ENCODE results near the gene WT1. TPM values are rescaled to one million over a fixed set of nuclear protein-coding genes. Genes with fewer than 3 reads are reported as not detected.

WT1 gene
- total and polyA plus RNA-seq, 4 donors, result 0.05 to 0.06 TPM; not detected in 2

DNA sequence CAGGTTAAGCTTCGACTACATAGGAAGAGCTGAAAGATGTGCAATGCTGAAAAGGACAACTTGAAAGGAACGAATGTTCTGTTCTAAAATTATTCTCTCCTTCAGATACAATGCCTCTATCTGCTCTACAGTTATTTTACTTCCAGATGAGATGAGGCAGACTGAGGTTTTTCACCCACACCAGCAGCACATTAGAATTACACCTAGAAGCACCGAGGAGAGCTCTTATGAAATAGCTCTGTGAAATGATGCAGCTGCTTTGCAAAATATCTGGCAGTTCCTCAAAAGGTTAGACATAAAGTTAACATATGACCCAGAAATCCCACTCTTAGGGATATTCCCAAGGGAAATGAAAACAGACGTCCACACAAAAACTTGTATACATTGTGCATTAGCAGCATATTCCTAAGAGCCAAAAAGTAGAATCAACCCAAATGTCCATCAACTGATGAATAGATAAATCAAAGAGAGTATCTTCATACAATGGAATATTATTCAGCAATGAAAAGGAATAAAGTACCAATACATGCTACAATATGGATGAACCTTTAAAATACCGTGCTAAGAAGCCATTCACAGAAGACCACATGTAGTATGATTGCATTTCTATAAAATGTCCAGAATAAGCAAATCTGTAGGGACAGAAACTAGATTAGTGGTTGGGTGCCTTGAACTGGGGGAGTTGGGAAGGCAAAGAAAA lies 34.5 kb downstream of the WT1 start:
- H3K4me1 ChIP-seq (ENCODE audit: control insufficient read depth in 4 of 4, insufficient read depth in 4 of 4, low read length in 3 of 4), result no peaks in the 10 kb centered on the region
- 74% methylated on average over 5 of the region's 5 CpGs for WGBS
- H3K27me3 ChIP-seq (ENCODE audit: control insufficient read depth in 4 of 4, insufficient read depth in 4 of 4, low read length in 3 of 4), result peaks cover 0 to 22% (median 1%) of the 10 kb centered on the region in 4 donors
- H3K27ac ChIP-seq (ENCODE audit: low read depth in 1 of 2, low read length in 2 of 2), result no peak overlapping the region
- no peak for TF ChIP-seq GABPA (IDR thresholded peaks at IDR 0.05 in 1 of 2, conservative IDR thresholded peaks at IDR 0.05 in 1 of 2)
- H3K4me3 ChIP-seq (ENCODE audit: low read depth in 1 of 3, low read length in 3 of 3), result no peak overlapping the region
- no peaks in the 10 kb centered on the region for H3K9me3 ChIP-seq (ENCODE audit: control insufficient read depth in 4 of 4, low read length in 3 of 4)
- no peak for DNase-seq (ENCODE audit: low spot score)
- H3K9ac ChIP-seq (ENCODE audit: low read depth in 1 of 2, low read length in 2 of 2), result no peak overlapping the region
- H3K36me3 ChIP-seq (ENCODE audit: control insufficient read depth in 4 of 4, insufficient read depth in 3 of 4, low read depth in 1 of 4, low read length in 3 of 4), result no peaks in the 10 kb centered on the region

DNA sequence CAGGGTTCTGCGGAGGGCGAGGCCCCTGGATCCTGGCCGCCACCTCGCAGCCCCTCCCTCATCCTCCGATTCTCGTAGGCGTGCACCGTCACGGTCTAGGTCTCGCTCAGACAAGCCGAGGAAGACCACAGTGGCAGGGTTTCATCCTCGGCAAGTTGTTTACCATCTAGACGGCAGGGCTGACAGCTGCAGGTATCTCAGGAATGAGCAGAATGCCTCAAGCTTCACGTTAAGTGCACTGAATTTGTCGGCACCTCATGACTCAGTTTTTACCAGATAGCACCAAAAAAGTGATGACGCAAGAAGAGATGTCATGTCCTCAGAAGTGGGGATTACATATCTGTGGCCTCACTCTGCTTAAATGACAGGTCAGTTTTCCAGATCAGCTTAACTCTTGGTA lies 35.1 kb downstream of the WT1 start:
- TF ChIP-seq SP1 (IDR thresholded peaks at IDR 0.05) (no peak), FOXA1 (IDR thresholded peaks at IDR 0.05) (no peak), REST (IDR thresholded peaks at IDR 0.05) (no peak), RAD21 (IDR thresholded peaks at IDR 0.05) (no peak), HNF4G (IDR thresholded peaks at IDR 0.05) (no peak), ATF3 (IDR thresholded peaks at IDR 0.05) (no peak), RXRA (IDR thresholded peaks at IDR 0.05) (no peak), HNF4A (conservative IDR thresholded peaks at IDR 0.05) (no peak), GABPA (IDR thresholded peaks at IDR 0.05 in 1 of 2, conservative IDR thresholded peaks at IDR 0.05 in 1 of 2) (no peak), YY1 (IDR thresholded peaks at IDR 0.05) (no peak), EGR1 (IDR thresholded peaks at IDR 0.05; ENCODE audit: low read depth in 2 of 2) (no peak)
- TF ChIP-seq, protein P1, sequence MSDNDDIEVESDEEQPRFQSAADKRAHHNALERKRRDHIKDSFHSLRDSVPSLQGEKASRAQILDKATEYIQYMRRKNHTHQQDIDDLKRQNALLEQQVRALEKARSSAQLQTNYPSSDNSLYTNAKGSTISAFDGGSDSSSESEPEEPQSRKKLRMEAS (IDR thresholded peaks at IDR 0.05), result no peak
- H3K27me3 ChIP-seq (ENCODE audit: control insufficient read depth in 4 of 4, insufficient read depth in 4 of 4, low read length in 3 of 4), result peaks cover 0 to 19% (median 1%) of the 10 kb centered on the region in 4 donors
- DNase-seq (ENCODE audit: low spot score), result no peak
- no peak overlapping the region for H3K4me3 ChIP-seq (ENCODE audit: low read depth in 1 of 3, low read length in 3 of 3)
- H3K36me3 ChIP-seq (ENCODE audit: control insufficient read depth in 4 of 4, insufficient read depth in 3 of 4, low read depth in 1 of 4, low read length in 3 of 4), result no peaks in the 10 kb centered on the region
- H3K27ac ChIP-seq (ENCODE audit: low read depth in 1 of 2, low read length in 2 of 2), result no peak overlapping the region
- H3K4me1 ChIP-seq (ENCODE audit: control insufficient read depth in 4 of 4, insufficient read depth in 4 of 4, low read length in 3 of 4), result no peaks in the 10 kb centered on the region
- H3K9ac ChIP-seq (ENCODE audit: low read depth in 1 of 2, low read length in 2 of 2), result no peak overlapping the region
- 29% methylated on average over 16 of the region's 16 CpGs for WGBS
- no peaks in the 10 kb centered on the region for H3K9me3 ChIP-seq (ENCODE audit: control insufficient read depth in 4 of 4, low read length in 3 of 4)

DNA sequence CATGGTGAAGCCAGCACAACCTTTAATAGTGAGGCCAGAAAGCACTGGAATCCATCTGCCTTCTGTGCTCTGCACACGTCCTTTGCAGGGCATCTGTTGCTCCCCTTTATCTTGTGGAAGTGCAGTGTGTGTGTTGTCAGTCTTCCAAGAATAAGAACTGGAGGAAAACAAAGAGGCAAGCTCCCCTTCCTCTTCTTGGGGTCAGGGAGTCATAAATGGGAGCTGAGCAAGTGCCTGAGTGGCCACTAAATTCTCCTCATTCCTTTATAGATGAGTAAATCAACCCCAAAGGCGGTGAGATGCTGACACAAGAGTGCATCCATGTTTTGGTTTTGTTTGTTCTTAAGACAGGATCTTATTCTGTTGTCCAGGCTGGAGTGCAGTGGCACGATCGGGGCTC lies 38.3 kb downstream of the WT1 start:
- 75% methylated on average over 4 of the region's 4 CpGs for WGBS
- Histone ChIP-seq H3K4me3 (ENCODE audit: low read depth in 1 of 3, low read length in 3 of 3) (no peak overlapping the region), H3K27ac (ENCODE audit: low read depth in 1 of 2, low read length in 2 of 2) (no peak overlapping the region), H3K9ac (ENCODE audit: low read depth in 1 of 2, low read length in 2 of 2) (no peak overlapping the region), H3K27me3 (ENCODE audit: control insufficient read depth in 4 of 4, insufficient read depth in 4 of 4, low read length in 3 of 4) (peaks cover 0 to 17% (median 1%) of the 10 kb centered on the region in 4 donors), H3K36me3 (ENCODE audit: control insufficient read depth in 4 of 4, insufficient read depth in 3 of 4, low read depth in 1 of 4, low read length in 3 of 4) (no peaks in the 10 kb centered on the region), H3K4me1 (ENCODE audit: control insufficient read depth in 4 of 4, insufficient read depth in 4 of 4, low read length in 3 of 4) (no peaks in the 10 kb centered on the region), H3K9me3 (ENCODE audit: control insufficient read depth in 4 of 4, low read length in 3 of 4) (no peaks in the 10 kb centered on the region)
- DNase-seq (ENCODE audit: low spot score), result no peak
- TF ChIP-seq GABPA (IDR thresholded peaks at IDR 0.05 in 1 of 2, conservative IDR thresholded peaks at IDR 0.05 in 1 of 2) (no peak), NR2F2 (IDR thresholded peaks at IDR 0.05) (no peak), JUND (IDR thresholded peaks at IDR 0.05) (no peak), REST (IDR thresholded peaks at IDR 0.05) (no peak), EGR1 (IDR thresholded peaks at IDR 0.05; ENCODE audit: low read depth in 2 of 2) (no peak), RAD21 (IDR thresholded peaks at IDR 0.05) (no peak), FOXA2 (IDR thresholded peaks at IDR 0.05) (no peak), FOXA1 (IDR thresholded peaks at IDR 0.05) (no peak), SP1 (IDR thresholded peaks at IDR 0.05) (no peak), ATF3 (IDR thresholded peaks at IDR 0.05) (no peak), TAF1 (conservative IDR thresholded peaks at IDR 0.05) (no peak)
- TF ChIP-seq, protein P2, sequence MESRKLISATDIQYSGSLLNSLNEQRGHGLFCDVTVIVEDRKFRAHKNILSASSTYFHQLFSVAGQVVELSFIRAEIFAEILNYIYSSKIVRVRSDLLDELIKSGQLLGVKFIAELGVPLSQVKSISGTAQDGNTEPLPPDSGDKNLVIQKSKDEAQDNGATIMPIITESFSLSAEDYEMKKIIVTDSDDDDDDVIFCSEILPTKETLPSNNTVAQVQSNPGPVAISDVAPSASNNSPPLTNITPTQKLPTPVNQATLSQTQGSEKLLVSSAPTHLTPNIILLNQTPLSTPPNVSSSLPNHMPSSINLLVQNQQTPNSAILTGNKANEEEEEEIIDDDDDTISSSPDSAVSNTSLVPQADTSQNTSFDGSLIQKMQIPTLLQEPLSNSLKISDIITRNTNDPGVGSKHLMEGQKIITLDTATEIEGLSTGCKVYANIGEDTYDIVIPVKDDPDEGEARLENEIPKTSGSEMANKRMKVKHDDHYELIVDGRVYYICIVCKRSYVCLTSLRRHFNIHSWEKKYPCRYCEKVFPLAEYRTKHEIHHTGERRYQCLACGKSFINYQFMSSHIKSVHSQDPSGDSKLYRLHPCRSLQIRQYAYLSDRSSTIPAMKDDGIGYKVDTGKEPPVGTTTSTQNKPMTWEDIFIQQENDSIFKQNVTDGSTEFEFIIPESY (IDR thresholded peaks at IDR 0.05), result no peak
- TF ChIP-seq, protein P1 (IDR thresholded peaks at IDR 0.05), result no peak

Measured in liver (tissue), 9 donors.